Activated naive CD4-positive, alpha-beta T cell treated with anti-CD3 and anti-CD28 coated beads, Interleukin-2, amount 10 ng/mL, durations not matched to agents 7 days and 5 days (primary cell): ENCODE results near the gene OSBPL6.
"Not testable (repeated sequence)": the region's sequence is repeated elsewhere in the genome, so short reads cannot be mapped to it uniquely, and the experiment has no call there.

Experiments
- CTCF ChIA-PET: fragments of 350-600 bp; sonication (Branson Sonifier 250); formaldehyde crosslinking; loops from one replicate; lab custom pipeline; 2021; ENCODE audit warnings: antibody characterized with exemption; lab: Charles Lee
- DNase-seq: peaks from one replicate; pipeline ENCODE4 v3.0.0-alpha.2; 2020
- H3K27ac Mint-ChIP-seq: one replicate; pipeline ENCODE4 v1.8.0; 2021; ENCODE audit warnings: mild to moderate bottlenecking, moderate library complexity, mixed read lengths
- H3K27me3 Mint-ChIP-seq: one replicate; pipeline ENCODE4 v1.8.0; 2021; ENCODE audit warnings: mild to moderate bottlenecking, mixed read lengths
- H3K36me3 Mint-ChIP-seq: one replicate; pipeline ENCODE4 v1.8.0; 2021; ENCODE audit warnings: mixed read lengths
- H3K4me1 Mint-ChIP-seq: one replicate; pipeline ENCODE4 v1.8.0; 2021; ENCODE audit warnings: mixed read lengths
- H3K4me3 Mint-ChIP-seq: one replicate; pipeline ENCODE4 v1.8.0; 2021; ENCODE audit warnings: mild to moderate bottlenecking, moderate library complexity, mixed read lengths
- H3K9me3 Mint-ChIP-seq: one replicate; pipeline ENCODE4 v1.8.0; 2021; ENCODE audit warnings: mixed read lengths

The OSBPL6 gene

DNA sequence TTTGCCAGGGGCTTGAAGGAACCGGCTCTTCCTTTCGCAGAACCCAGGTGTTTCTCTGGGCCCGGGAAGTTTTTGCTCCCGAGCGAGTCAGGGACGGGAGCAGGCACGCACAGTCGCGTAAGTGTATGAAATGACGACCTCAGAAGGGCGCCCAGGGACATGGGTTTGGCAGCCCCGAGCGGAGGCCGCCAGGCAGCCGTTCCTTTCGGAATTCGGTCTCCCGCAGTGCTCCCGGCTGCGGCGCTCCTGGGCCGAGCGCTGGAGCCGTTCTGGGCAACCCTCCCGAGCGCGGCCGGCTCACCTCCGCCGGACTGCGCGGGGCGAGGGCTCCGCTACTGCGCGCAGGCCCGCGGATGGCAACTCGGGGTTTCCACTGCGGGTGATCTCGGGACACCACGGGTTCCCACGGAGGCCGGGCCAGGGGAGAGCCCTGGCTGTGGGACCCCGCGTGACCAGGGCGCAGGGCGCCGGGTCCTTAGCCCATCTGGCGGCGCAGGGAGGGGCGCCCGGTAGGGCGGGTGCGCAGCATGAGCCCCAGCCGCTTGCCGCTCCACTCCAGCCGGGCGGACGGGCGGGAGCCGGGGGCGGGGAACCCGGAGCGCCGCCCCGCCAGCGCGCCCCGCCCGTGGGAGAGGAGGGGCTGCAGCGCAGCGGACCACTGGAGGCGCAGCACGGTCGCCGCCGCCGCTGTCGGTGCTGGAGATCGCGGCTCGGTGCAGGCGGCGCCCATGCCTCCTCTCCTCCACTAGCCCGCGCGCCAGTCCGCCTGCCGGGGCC is at the start of gene OSBPL6:
TSS of gene OSBPL6 (plus strand) at position 690 of the 777 bp plus-strand sequence. CDS start 111,673 bp downstream, outside the sequence.
- H3K27me3 Mint-ChIP-seq: peaks cover 71% of the 10 kb centered on the region
- H3K36me3 Mint-ChIP-seq: no peaks in the 10 kb centered on the region
- DNase-seq: peak; percentile 79
- H3K9me3 Mint-ChIP-seq: no peaks in the 10 kb centered on the region
- H3K4me3 Mint-ChIP-seq: peak within 1 kb of the TSS; percentile 66
- peaks cover 9% of the 10 kb centered on the region for H3K4me1 Mint-ChIP-seq
- CTCF ChIA-PET: no interaction called here
- H3K27ac Mint-ChIP-seq: no peak within 1 kb of the TSS

- Mint-ChIP-seq H3K4me3 (no peak overlapping the region), H3K36me3 (no peaks in the 10 kb centered on the region), H3K27me3 (peaks cover 5% of the 10 kb centered on the region), H3K27ac (no peak overlapping the region), H3K4me1 (no peaks in the 10 kb centered on the region), H3K9me3 (no peaks in the 10 kb centered on the region)
- CTCF ChIA-PET: interaction anchor here (1.0 kb wide), 1 partner anchor 553 kb away, joined by 3 read pairs; no protein-coding TSS in a partner anchor
- DNase-seq: no peak
These were observed 42.3 kb upstream of the OSBPL6 start for GRCh38 chr2:178152033-178152432.

DNA sequence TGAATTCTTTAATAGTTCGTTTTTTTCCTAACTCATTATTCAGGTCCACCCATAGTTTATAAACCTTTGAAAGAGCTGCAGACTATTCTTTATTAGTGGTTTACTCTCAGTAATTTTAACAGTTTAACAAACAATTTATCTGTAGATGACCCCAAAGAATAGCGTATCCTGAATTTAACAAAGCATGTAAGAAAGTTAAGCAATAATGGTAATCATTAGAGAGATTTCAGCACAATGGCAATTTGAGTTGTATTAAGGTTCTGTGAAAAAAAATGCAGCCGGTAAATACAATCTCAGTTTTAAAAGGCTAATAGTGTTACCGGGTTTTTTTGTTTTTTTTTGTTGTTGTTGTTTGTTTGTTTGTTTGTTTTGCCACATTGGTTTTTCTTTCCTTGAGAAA is 41.8 kb upstream of the OSBPL6 start:
- Mint-ChIP-seq H3K27me3 (peaks cover 9% of the 10 kb centered on the region), H3K4me3 (no peak overlapping the region), H3K36me3 (no peaks in the 10 kb centered on the region), H3K4me1 (no peaks in the 10 kb centered on the region), H3K27ac (no peak overlapping the region), H3K9me3 (no peaks in the 10 kb centered on the region)
- DNase-seq: no peak
- CTCF ChIA-PET: interaction anchor here (1.0 kb wide), 1 partner anchor 552 kb away, joined by 3 read pairs; no protein-coding TSS in a partner anchor

- no peaks in the 10 kb centered on the region for H3K9me3 Mint-ChIP-seq
- peaks cover 12% of the 10 kb centered on the region for H3K27me3 Mint-ChIP-seq
- H3K27ac Mint-ChIP-seq: no peak overlapping the region
- no peaks in the 10 kb centered on the region for H3K36me3 Mint-ChIP-seq
- H3K4me3 Mint-ChIP-seq: no peak overlapping the region
- CTCF ChIA-PET: no interaction called here
- no peak for DNase-seq
- no peaks in the 10 kb centered on the region for H3K4me1 Mint-ChIP-seq
These were observed 41.3 kb upstream of the OSBPL6 start for GRCh38 chr2:178152977-178153376.

GRCh38 chr2:178153878-178154277 is 40.4 kb upstream of the OSBPL6 start:
- CTCF ChIA-PET, DNase-seq, H3K4me3 Mint-ChIP-seq: not testable (repeated sequence)

GRCh38 chr2:178155524-178155923 is 38.8 kb upstream of the OSBPL6 start:
- no peaks in the 10 kb centered on the region for H3K36me3 Mint-ChIP-seq
- no peak overlapping the region for H3K4me3 Mint-ChIP-seq
- DNase-seq: no peak
- CTCF ChIA-PET: no interaction called here
- H3K27me3 Mint-ChIP-seq: peaks cover 12% of the 10 kb centered on the region
- H3K4me1 Mint-ChIP-seq: no peaks in the 10 kb centered on the region
- no peaks in the 10 kb centered on the region for H3K9me3 Mint-ChIP-seq
- H3K27ac Mint-ChIP-seq: no peak overlapping the region

More at GRCh38 chr2:178153878-178154277, 40.4 kb upstream of the OSBPL6 start:
- H3K27ac Mint-ChIP-seq, H3K4me1 Mint-ChIP-seq, H3K9me3 Mint-ChIP-seq, H3K36me3 Mint-ChIP-seq: not testable (repeated sequence)
- H3K27me3 Mint-ChIP-seq: peaks cover 12% of the 10 kb centered on the region

DNA sequence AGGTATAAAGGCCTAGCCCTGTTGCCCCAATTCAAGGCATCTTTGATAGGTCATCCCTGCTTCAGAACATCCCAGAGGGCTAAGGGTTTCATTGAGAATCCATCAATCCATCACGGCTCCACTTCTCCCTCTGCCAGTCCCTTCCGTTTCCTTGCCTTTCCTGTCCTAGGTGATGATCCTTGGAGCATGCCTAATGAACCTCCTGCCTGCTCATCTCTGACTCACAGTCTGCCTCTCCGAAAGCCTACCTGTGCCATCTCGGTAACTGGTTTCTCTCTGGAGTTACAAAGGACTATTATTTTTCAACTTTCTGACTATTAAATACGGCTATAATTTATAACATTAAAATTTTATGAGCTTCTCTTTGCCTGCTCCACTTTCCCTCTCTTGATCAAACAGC is 36.7 kb upstream of the OSBPL6 start:
- Mint-ChIP-seq H3K36me3 (no peaks in the 10 kb centered on the region), H3K4me1 (no peaks in the 10 kb centered on the region), H3K4me3 (no peak overlapping the region), H3K27ac (no peak overlapping the region), H3K27me3 (peaks cover 18% of the 10 kb centered on the region), H3K9me3 (no peaks in the 10 kb centered on the region)
- CTCF ChIA-PET: no interaction called here
- DNase-seq: no peak

- Mint-ChIP-seq H3K4me1 (no peaks in the 10 kb centered on the region), H3K9me3 (no peaks in the 10 kb centered on the region), H3K36me3 (no peaks in the 10 kb centered on the region), H3K4me3 (no peak overlapping the region), H3K27ac (no peak overlapping the region), H3K27me3 (peaks cover 18% of the 10 kb centered on the region)
- CTCF ChIA-PET: no interaction called here
- DNase-seq: no peak
These were observed 34.3 kb upstream of the OSBPL6 start for GRCh38 chr2:178159966-178160365.

- H3K4me3 Mint-ChIP-seq: no peak overlapping the region
- CTCF ChIA-PET: no interaction called here
- H3K27ac Mint-ChIP-seq: no peak overlapping the region
- H3K36me3 Mint-ChIP-seq: no peaks in the 10 kb centered on the region
- no peaks in the 10 kb centered on the region for H3K4me1 Mint-ChIP-seq
- no peak for DNase-seq
- no peaks in the 10 kb centered on the region for H3K9me3 Mint-ChIP-seq
- H3K27me3 Mint-ChIP-seq: peaks cover 18% of the 10 kb centered on the region
These were observed 33.7 kb upstream of the OSBPL6 start for GRCh38 chr2:178160601-178161000.

DNA sequence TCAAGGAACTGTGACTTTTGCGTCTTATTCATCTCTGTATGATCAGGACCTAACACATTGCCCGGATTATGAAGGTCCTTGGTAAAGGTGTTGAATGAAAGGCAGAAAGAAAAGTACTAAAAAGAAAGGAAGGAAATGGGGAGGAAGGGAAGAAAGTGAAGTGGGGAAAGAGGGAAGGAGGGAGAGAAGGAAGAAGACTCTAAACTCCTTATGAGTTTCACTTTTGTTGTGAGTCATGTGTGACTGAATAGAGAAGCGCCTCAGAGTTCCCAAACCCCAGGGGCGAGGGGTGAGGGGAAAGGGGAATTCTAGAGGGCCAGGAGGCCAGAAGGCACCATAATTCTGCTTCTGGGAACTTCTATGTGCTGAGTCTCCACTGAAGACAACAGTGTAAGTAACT is 30.9 kb upstream of the OSBPL6 start:
- no peak for DNase-seq
- Mint-ChIP-seq H3K4me3 (no peak overlapping the region), H3K36me3 (no peaks in the 10 kb centered on the region), H3K27ac (no peak overlapping the region), H3K9me3 (no peaks in the 10 kb centered on the region), H3K4me1 (no peaks in the 10 kb centered on the region), H3K27me3 (peaks cover 12% of the 10 kb centered on the region)
- CTCF ChIA-PET: no interaction called here

GRCh38 chr2:178163911-178164310 is 30.4 kb upstream of the OSBPL6 start:
- no peaks in the 10 kb centered on the region for H3K9me3 Mint-ChIP-seq

GRCh38 chr2:178173657-178174056 is 20.7 kb upstream of the OSBPL6 start:
- CTCF ChIA-PET: no interaction called here
- no peak overlapping the region for H3K4me3 Mint-ChIP-seq

More at GRCh38 chr2:178163911-178164310, 30.4 kb upstream of the OSBPL6 start:
- Mint-ChIP-seq H3K36me3 (no peaks in the 10 kb centered on the region), H3K4me3 (no peak overlapping the region), H3K27me3 (peaks cover 12% of the 10 kb centered on the region), H3K4me1 (no peaks in the 10 kb centered on the region), H3K27ac (no peak overlapping the region)
- CTCF ChIA-PET: no interaction called here
- no peak for DNase-seq

DNA sequence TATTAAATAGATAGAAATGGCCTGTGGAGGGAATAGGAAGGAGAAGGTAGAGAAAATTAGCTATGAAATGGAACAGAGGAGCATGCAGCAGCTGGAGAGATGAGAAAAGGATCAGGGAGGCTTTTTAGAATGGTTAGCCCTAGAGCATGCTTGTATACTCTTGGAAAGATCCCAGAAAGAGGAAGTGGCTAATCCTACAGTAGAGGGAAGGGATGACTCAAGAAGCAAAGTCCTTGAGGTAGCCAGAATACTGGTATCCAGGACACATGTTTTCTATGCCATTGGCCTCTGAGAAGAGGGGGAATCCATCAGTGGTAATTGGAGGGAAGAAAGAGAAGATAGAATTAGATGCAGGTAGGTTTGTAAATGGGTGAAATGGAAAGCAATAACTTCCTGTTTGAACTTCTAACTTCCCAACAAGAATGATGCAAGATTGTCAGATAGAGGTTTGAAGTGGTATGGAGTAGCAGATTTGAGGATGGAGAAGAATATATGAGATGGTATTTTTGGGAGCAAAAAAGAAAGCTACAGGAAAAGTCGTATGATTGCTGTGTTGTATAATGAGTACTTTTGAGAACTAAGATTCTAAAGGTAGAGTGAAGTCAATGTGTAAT is 17.1 kb upstream of the OSBPL6 start:
- DNase-seq: no peak

More at GRCh38 chr2:178173657-178174056, 20.7 kb upstream of the OSBPL6 start:
- Mint-ChIP-seq H3K27ac (no peak overlapping the region), H3K36me3 (no peaks in the 10 kb centered on the region), H3K4me1 (no peaks in the 10 kb centered on the region), H3K9me3 (no peaks in the 10 kb centered on the region), H3K27me3 (peaks cover 10% of the 10 kb centered on the region)
- DNase-seq: no peak

DNA sequence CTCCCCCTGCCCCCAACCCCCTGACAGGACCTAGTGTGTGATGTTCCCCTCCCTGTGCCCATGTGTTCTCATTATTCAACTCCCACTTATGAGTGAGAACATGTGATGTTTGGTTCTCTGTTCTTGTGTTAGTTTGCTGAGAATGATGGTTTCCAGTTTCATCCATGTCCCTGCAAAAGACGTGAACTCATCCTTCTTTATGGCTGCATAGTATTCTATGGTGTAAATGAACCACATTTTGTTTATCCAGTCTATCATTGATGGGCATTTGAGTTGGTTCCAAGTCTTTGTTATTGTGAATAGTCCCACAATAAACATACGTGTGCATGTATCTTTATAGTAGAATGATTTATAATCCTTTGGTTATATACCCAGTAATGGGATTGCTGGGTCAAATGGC is 13.7 kb upstream of the OSBPL6 start:
- H3K4me1 Mint-ChIP-seq, H3K36me3 Mint-ChIP-seq, CTCF ChIA-PET, H3K27ac Mint-ChIP-seq, H3K4me3 Mint-ChIP-seq, DNase-seq, H3K9me3 Mint-ChIP-seq: not testable (repeated sequence)
- peaks cover 13% of the 10 kb centered on the region for H3K27me3 Mint-ChIP-seq

More for the DNA sequence above, 17.1 kb upstream of the OSBPL6 start:
- no peak overlapping the region for H3K4me3 Mint-ChIP-seq
- peaks cover 10% of the 10 kb centered on the region for H3K27me3 Mint-ChIP-seq
- no peaks in the 10 kb centered on the region for H3K36me3 Mint-ChIP-seq
- H3K4me1 Mint-ChIP-seq: no peaks in the 10 kb centered on the region
- H3K9me3 Mint-ChIP-seq: no peaks in the 10 kb centered on the region
- CTCF ChIA-PET: no interaction called here
- no peak overlapping the region for H3K27ac Mint-ChIP-seq

- Mint-ChIP-seq H3K4me1 (no peaks in the 10 kb centered on the region), H3K27me3 (peaks cover 46% of the 10 kb centered on the region), H3K36me3 (no peaks in the 10 kb centered on the region), H3K9me3 (no peaks in the 10 kb centered on the region), H3K27ac (no peak overlapping the region), H3K4me3 (no peak overlapping the region)
- no peak for DNase-seq
- CTCF ChIA-PET: no interaction called here
These were observed 6.5 kb upstream of the OSBPL6 start for GRCh38 chr2:178187861-178188260.
